ENCODE measurements around the gene PLOD1.

GRCh38 chr1:12022036-12022435 lies 87.5 kb downstream of the PLOD1 start:
- no peak for TF ChIP-seq CTCF (IDR thresholded peaks at IDR 0.05; ENCODE audit: insufficient read depth, low read length, poor library complexity, severe bottlenecking)
- TF ChIP-seq EZH2phosphoT487 (conservative IDR thresholded peaks at IDR 0.05; ENCODE audit: low read length), result no peak
